ENCODE measurements around the gene LGALS14.
"Not testable (repeated sequence)": the region's sequence is repeated elsewhere in the genome, so short reads cannot be mapped to it uniquely, and the experiment has no call there.

The LGALS14 gene

GRCh38 chr19:39676004-39676403, 28.3 kb upstream of the LGALS14 start:
- peaks cover 0 to 2% of the 10 kb centered on the region in 2 donors for H3K27me3 ChIP-seq (ENCODE audit: control insufficient read depth in 1 of 2, insufficient read depth in 2 of 2, low read length in 2 of 2)
- no peak overlapping the region for H3K4me3 ChIP-seq (ENCODE audit: low read length in 2 of 2)
- no peak overlapping the region for H3K27ac ChIP-seq (ENCODE audit: low read length)
- no peaks in the 10 kb centered on the region for H3K36me3 ChIP-seq (ENCODE audit: control insufficient read depth in 2 of 2, insufficient read depth in 2 of 2, low read length in 2 of 2)
- H3K4me1 ChIP-seq (ENCODE audit: control insufficient read depth, insufficient read depth, low read length), result peaks cover 5% of the 10 kb centered on the region
- H3K9ac ChIP-seq (ENCODE audit: low read length in 2 of 2), result no peak overlapping the region
- peaks cover 0 to 3% of the 10 kb centered on the region in 2 donors for H3K9me3 ChIP-seq (ENCODE audit: control insufficient read depth in 2 of 2, low read length in 2 of 2)

- Histone ChIP-seq H3K36me3 (ENCODE audit: control insufficient read depth in 2 of 2, insufficient read depth in 2 of 2, low read length in 2 of 2) (no peaks in the 10 kb centered on the region), H3K9ac (ENCODE audit: low read length in 2 of 2) (no peak overlapping the region), H3K4me3 (ENCODE audit: low read length in 2 of 2) (no peak overlapping the region), H3K27me3 (ENCODE audit: control insufficient read depth in 1 of 2, insufficient read depth in 2 of 2, low read length in 2 of 2) (peaks cover 0 to 7% of the 10 kb centered on the region in 2 donors), H3K27ac (ENCODE audit: low read length) (no peak overlapping the region), H3K9me3 (ENCODE audit: control insufficient read depth in 2 of 2, low read length in 2 of 2) (no peaks in the 10 kb centered on the region), H3K4me1 (ENCODE audit: control insufficient read depth, insufficient read depth, low read length) (peaks cover 5% of the 10 kb centered on the region)
Observed at GRCh38 chr19:39677961-39678889, 26.1 kb upstream of the LGALS14 start.

GRCh38 chr19:39679056-39679790, 25.1 kb upstream of the LGALS14 start:
- Histone ChIP-seq H3K9me3 (ENCODE audit: control insufficient read depth in 2 of 2, low read length in 2 of 2) (no peaks in the 10 kb centered on the region), H3K36me3 (ENCODE audit: control insufficient read depth in 2 of 2, insufficient read depth in 2 of 2, low read length in 2 of 2) (no peaks in the 10 kb centered on the region), H3K4me1 (ENCODE audit: control insufficient read depth, insufficient read depth, low read length) (peaks cover 5% of the 10 kb centered on the region), H3K27me3 (ENCODE audit: control insufficient read depth in 1 of 2, insufficient read depth in 2 of 2, low read length in 2 of 2) (peaks cover 0 to 7% of the 10 kb centered on the region in 2 donors), H3K27ac (ENCODE audit: low read length) (no peak overlapping the region), H3K4me3 (ENCODE audit: low read length in 2 of 2) (no peak overlapping the region), H3K9ac (ENCODE audit: low read length in 2 of 2) (no peak overlapping the region)

DNA sequence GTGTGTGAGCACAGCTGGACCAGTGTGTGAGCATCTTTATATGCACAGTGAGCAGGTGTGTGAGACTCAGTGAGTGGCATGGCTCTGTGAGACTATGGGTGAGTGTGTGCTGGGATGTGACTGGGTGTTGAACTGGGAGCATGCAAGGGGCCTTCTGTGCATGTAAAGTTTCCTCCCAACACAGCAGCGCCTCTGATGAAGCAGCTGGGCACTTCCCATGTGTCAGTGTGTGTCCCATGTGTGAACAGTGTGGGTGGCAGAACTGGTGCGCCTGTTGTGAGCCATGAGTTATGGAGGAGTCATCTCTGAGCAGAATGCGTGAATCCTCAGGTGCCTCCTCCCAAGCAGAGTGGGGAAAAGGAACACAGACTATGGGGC, 24.5 kb upstream of the LGALS14 start:
- Histone ChIP-seq H3K4me1 (ENCODE audit: control insufficient read depth, insufficient read depth, low read length) (peaks cover 5% of the 10 kb centered on the region), H3K27ac (ENCODE audit: low read length) (no peak overlapping the region), H3K9ac (ENCODE audit: low read length in 2 of 2) (no peak overlapping the region), H3K27me3 (ENCODE audit: control insufficient read depth in 1 of 2, insufficient read depth in 2 of 2, low read length in 2 of 2) (peaks cover 0 to 7% of the 10 kb centered on the region in 2 donors), H3K4me3 (ENCODE audit: low read length in 2 of 2) (no peak overlapping the region), H3K36me3 (ENCODE audit: control insufficient read depth in 2 of 2, insufficient read depth in 2 of 2, low read length in 2 of 2) (no peaks in the 10 kb centered on the region), H3K9me3 (ENCODE audit: control insufficient read depth in 2 of 2, low read length in 2 of 2) (no peaks in the 10 kb centered on the region)

- Histone ChIP-seq H3K27ac (ENCODE audit: low read length) (no peak overlapping the region), H3K4me1 (ENCODE audit: control insufficient read depth, insufficient read depth, low read length) (peaks cover 5% of the 10 kb centered on the region), H3K4me3 (ENCODE audit: low read length in 2 of 2) (no peak overlapping the region), H3K36me3 (ENCODE audit: control insufficient read depth in 2 of 2, insufficient read depth in 2 of 2, low read length in 2 of 2) (no peaks in the 10 kb centered on the region), H3K9ac (ENCODE audit: low read length in 2 of 2) (no peak overlapping the region), H3K9me3 (ENCODE audit: control insufficient read depth in 2 of 2, low read length in 2 of 2) (no peaks in the 10 kb centered on the region), H3K27me3 (ENCODE audit: control insufficient read depth in 1 of 2, insufficient read depth in 2 of 2, low read length in 2 of 2) (peaks cover 0 to 7% of the 10 kb centered on the region in 2 donors)
Observed at GRCh38 chr19:39680593-39680992, 23.7 kb upstream of the LGALS14 start.

DNA sequence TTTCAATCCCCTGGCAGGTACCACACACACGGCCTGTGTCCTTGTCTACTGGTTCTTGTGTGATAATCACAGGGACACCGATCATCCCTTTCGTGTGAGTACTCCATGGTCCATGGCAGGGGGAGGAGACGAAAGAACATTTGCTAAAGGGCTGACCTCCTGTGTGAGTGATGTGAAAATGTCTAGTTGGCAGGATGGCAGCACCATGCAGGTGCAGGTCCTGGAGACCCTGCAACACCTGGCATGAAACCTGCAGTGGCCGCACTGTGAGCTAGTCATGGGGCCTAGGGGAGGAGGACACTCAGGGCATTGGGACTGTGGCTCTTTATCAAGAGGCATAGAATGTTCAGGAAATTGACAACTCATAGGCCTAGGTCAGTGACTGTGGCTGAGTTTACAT, 22.9 kb upstream of the LGALS14 start:
- H3K27ac ChIP-seq (ENCODE audit: low read length), result no peak overlapping the region
- no peak overlapping the region for H3K9ac ChIP-seq (ENCODE audit: low read length in 2 of 2)
- peaks cover 0 to 7% of the 10 kb centered on the region in 2 donors for H3K27me3 ChIP-seq (ENCODE audit: control insufficient read depth in 1 of 2, insufficient read depth in 2 of 2, low read length in 2 of 2)
- no peaks in the 10 kb centered on the region for H3K36me3 ChIP-seq (ENCODE audit: control insufficient read depth in 2 of 2, insufficient read depth in 2 of 2, low read length in 2 of 2)
- H3K4me1 ChIP-seq (ENCODE audit: control insufficient read depth, insufficient read depth, low read length), result peaks cover 5% of the 10 kb centered on the region
- no peaks in the 10 kb centered on the region for H3K9me3 ChIP-seq (ENCODE audit: control insufficient read depth in 2 of 2, low read length in 2 of 2)
- H3K4me3 ChIP-seq (ENCODE audit: low read length in 2 of 2), result no peak overlapping the region

GRCh38 chr19:39684267-39684666, 20.0 kb upstream of the LGALS14 start:
- Histone ChIP-seq H3K27ac (ENCODE audit: low read length) (no peak overlapping the region), H3K9me3 (ENCODE audit: control insufficient read depth in 2 of 2, low read length in 2 of 2) (no peaks in the 10 kb centered on the region), H3K36me3 (ENCODE audit: control insufficient read depth in 2 of 2, insufficient read depth in 2 of 2, low read length in 2 of 2) (no peaks in the 10 kb centered on the region), H3K4me3 (ENCODE audit: low read length in 2 of 2) (no peak overlapping the region), H3K4me1 (ENCODE audit: control insufficient read depth, insufficient read depth, low read length) (no peaks in the 10 kb centered on the region), H3K9ac (ENCODE audit: low read length in 2 of 2) (no peak overlapping the region), H3K27me3 (ENCODE audit: control insufficient read depth in 1 of 2, insufficient read depth in 2 of 2, low read length in 2 of 2) (peaks cover 0 to 7% of the 10 kb centered on the region in 2 donors)

- Histone ChIP-seq H3K27ac (ENCODE audit: low read length) (no peak overlapping the region), H3K36me3 (ENCODE audit: control insufficient read depth in 2 of 2, insufficient read depth in 2 of 2, low read length in 2 of 2) (no peaks in the 10 kb centered on the region), H3K4me1 (ENCODE audit: control insufficient read depth, insufficient read depth, low read length) (no peaks in the 10 kb centered on the region), H3K9me3 (ENCODE audit: control insufficient read depth in 2 of 2, low read length in 2 of 2) (no peaks in the 10 kb centered on the region), H3K27me3 (ENCODE audit: control insufficient read depth in 1 of 2, insufficient read depth in 2 of 2, low read length in 2 of 2) (peaks cover 0 to 2% of the 10 kb centered on the region in 2 donors), H3K4me3 (ENCODE audit: low read length in 2 of 2) (no peak overlapping the region), H3K9ac (ENCODE audit: low read length in 2 of 2) (no peak overlapping the region)
Observed at GRCh38 chr19:39686739-39687138, 17.5 kb upstream of the LGALS14 start.

GRCh38 chr19:39688637-39689036, 15.6 kb upstream of the LGALS14 start:
- not testable (repeated sequence) for H3K4me1 ChIP-seq (ENCODE audit: control insufficient read depth, insufficient read depth, low read length); H3K9ac ChIP-seq (ENCODE audit: low read length in 2 of 2); H3K27me3 ChIP-seq (ENCODE audit: control insufficient read depth in 1 of 2, insufficient read depth in 2 of 2, low read length in 2 of 2)

GRCh38 chr19:39692166-39692565, 12.1 kb upstream of the LGALS14 start:
- no peak overlapping the region for H3K4me3 ChIP-seq (ENCODE audit: low read length in 2 of 2)
- H3K27ac ChIP-seq (ENCODE audit: low read length), result no peak overlapping the region
- H3K9ac ChIP-seq (ENCODE audit: low read length in 2 of 2), result no peak overlapping the region
- no peaks in the 10 kb centered on the region for H3K36me3 ChIP-seq (ENCODE audit: control insufficient read depth in 2 of 2, insufficient read depth in 2 of 2, low read length in 2 of 2)
- peaks cover 0 to 8% of the 10 kb centered on the region in 2 donors for H3K27me3 ChIP-seq (ENCODE audit: control insufficient read depth in 1 of 2, insufficient read depth in 2 of 2, low read length in 2 of 2)
- H3K9me3 ChIP-seq (ENCODE audit: control insufficient read depth in 2 of 2, low read length in 2 of 2), result no peaks in the 10 kb centered on the region
- H3K4me1 ChIP-seq (ENCODE audit: control insufficient read depth, insufficient read depth, low read length), result no peaks in the 10 kb centered on the region

More at GRCh38 chr19:39688637-39689036, 15.6 kb upstream of the LGALS14 start:
- not testable (repeated sequence) for H3K9me3 ChIP-seq (ENCODE audit: control insufficient read depth in 2 of 2, low read length in 2 of 2); H3K4me3 ChIP-seq (ENCODE audit: low read length in 2 of 2); H3K27ac ChIP-seq (ENCODE audit: low read length); H3K36me3 ChIP-seq (ENCODE audit: control insufficient read depth in 2 of 2, insufficient read depth in 2 of 2, low read length in 2 of 2)

Measured in stomach smooth muscle (tissue), 2 donors.